ENCODE results near the gene MMP24. TPM values are rescaled to one million over a fixed set of nuclear protein-coding genes. Genes with fewer than 3 reads are reported as not detected.

Gene MMP24
- total RNA-seq, 2 experiments from 2014 or later: not detected

DNA sequence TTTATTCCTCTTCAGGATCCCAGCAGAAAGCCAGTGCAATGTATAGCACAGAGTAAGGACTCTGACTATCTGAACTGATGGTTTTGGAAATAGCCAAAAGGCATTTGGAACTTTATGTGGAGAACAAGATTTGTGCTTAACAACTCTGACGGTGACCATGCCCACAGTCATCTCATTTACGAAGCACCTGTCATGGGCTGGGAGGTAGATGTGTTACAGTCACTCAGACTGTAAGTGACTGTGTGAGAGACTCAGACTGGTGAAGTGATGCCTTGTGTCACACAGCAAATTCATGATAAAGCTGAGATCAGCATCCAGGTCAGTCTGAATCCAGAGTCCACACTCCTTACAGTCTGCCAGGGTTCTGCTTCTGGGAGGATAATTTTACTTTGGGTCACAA lies 89.6 kb downstream of the MMP24 start:
- Mint-ChIP-seq H3K9me3 (no peaks in the 10 kb centered on the region), H3K36me3 (ENCODE audit: low read depth) (peaks cover 18% of the 10 kb centered on the region), H3K4me1 (ENCODE audit: low read depth) (peaks cover 14% of the 10 kb centered on the region), H3K4me3 (no peak overlapping the region), H3K27me3 (no peaks in the 10 kb centered on the region), H3K27ac (no peak overlapping the region)
- TF ChIP-seq, protein P1, sequence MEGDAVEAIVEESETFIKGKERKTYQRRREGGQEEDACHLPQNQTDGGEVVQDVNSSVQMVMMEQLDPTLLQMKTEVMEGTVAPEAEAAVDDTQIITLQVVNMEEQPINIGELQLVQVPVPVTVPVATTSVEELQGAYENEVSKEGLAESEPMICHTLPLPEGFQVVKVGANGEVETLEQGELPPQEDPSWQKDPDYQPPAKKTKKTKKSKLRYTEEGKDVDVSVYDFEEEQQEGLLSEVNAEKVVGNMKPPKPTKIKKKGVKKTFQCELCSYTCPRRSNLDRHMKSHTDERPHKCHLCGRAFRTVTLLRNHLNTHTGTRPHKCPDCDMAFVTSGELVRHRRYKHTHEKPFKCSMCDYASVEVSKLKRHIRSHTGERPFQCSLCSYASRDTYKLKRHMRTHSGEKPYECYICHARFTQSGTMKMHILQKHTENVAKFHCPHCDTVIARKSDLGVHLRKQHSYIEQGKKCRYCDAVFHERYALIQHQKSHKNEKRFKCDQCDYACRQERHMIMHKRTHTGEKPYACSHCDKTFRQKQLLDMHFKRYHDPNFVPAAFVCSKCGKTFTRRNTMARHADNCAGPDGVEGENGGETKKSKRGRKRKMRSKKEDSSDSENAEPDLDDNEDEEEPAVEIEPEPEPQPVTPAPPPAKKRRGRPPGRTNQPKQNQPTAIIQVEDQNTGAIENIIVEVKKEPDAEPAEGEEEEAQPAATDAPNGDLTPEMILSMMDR (IDR thresholded peaks at IDR 0.05): no peak
- intact Hi-C loops (cut with DNase I, micrococcal nuclease): no loop called here
- no peak overlapping the region for H3K4me3 ChIP-seq (ENCODE audit: low read length)
- peaks cover 6% of the 10 kb centered on the region for H3K4me1 ChIP-seq (ENCODE audit: insufficient read depth, low read length)
- no peak overlapping the region for H3K27ac ChIP-seq (ENCODE audit: low read depth in 1 of 2, low read length in 2 of 2)
- DNase-seq (no peak), ATAC-seq (ENCODE audit: poor library complexity) (no peak)
- no peaks in the 10 kb centered on the region for H3K9me3 ChIP-seq (ENCODE audit: control insufficient read depth in 1 of 2, insufficient read depth in 1 of 2, low read length in 2 of 2)
- no peaks in the 10 kb centered on the region for H3K27me3 ChIP-seq (ENCODE audit: control insufficient read depth in 1 of 2, insufficient read depth in 2 of 2, low read length in 2 of 2)
- peaks cover 15% of the 10 kb centered on the region for H3K36me3 ChIP-seq (ENCODE audit: insufficient read depth, low read length)
- ChIA-PET CTCF (no interaction called here), POLR2A (no interaction called here)

DNA sequence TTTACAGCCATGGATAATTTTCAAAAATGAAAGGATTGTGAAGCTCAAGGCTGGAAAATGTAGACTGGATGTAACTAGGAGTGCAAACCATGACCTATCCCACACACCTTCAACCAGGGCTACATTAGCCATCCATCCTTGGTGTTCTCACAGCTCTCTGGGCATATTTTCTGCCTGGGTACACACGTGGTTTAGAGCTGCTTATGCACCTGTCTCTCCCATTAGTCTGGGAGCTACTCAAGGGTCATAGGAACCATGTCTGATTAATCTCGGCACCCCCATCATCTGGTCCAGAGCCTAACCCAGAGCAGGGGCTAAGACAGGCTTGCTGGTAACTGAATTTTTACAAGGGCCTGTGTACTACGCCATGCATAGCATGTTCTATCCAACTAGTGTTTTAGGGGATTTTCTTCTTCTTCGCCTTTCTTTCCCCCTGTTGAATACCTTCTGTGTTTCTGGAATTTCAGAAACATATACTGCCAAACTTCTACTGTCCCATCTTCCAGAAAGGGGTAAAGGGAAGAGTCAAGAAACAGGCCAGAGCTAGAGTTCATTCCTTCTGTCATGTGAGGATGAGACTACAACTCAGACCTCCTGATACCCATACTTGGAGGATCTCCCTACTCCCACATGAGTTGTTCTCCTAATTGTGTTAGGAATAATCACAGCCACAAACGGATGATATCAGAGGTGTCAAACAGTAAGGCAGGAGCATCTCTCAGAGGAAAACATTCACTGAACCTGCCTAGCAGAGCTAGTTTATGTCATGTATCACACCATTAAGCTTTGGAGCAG lies 91.1 kb downstream of the MMP24 start:
- Histone ChIP-seq H3K27me3 (ENCODE audit: control insufficient read depth in 1 of 2, insufficient read depth in 2 of 2, low read length in 2 of 2) (no peaks in the 10 kb centered on the region), H3K4me3 (ENCODE audit: low read length) (no peak overlapping the region), H3K4me1 (ENCODE audit: insufficient read depth, low read length) (peaks cover 6% of the 10 kb centered on the region), H3K36me3 (ENCODE audit: insufficient read depth, low read length) (peaks cover 9% of the 10 kb centered on the region), H3K9me3 (ENCODE audit: control insufficient read depth in 1 of 2, insufficient read depth in 1 of 2, low read length in 2 of 2) (no peaks in the 10 kb centered on the region), H3K27ac (ENCODE audit: low read depth in 1 of 2, low read length in 2 of 2) (no peak overlapping the region)
- Mint-ChIP-seq H3K4me3 (no peak overlapping the region), H3K27ac (no peak overlapping the region), H3K36me3 (ENCODE audit: low read depth) (peaks cover 11% of the 10 kb centered on the region), H3K27me3 (no peaks in the 10 kb centered on the region), H3K9me3 (no peaks in the 10 kb centered on the region), H3K4me1 (ENCODE audit: low read depth) (peaks cover 14% of the 10 kb centered on the region)
- intact Hi-C loops (cut with DNase I, micrococcal nuclease): no loop called here
- POLR2A ChIA-PET: no interaction called here
- no peak for ATAC-seq (ENCODE audit: poor library complexity)
- CTCF ChIA-PET: interaction anchor here (2.3 kb wide), 1 partner anchor 14 kb away, joined by 5 read pairs; no protein-coding TSS in a partner anchor
- no peak for DNase-seq
- TF ChIP-seq, protein P1 (IDR thresholded peaks at IDR 0.05): no peak

DNA sequence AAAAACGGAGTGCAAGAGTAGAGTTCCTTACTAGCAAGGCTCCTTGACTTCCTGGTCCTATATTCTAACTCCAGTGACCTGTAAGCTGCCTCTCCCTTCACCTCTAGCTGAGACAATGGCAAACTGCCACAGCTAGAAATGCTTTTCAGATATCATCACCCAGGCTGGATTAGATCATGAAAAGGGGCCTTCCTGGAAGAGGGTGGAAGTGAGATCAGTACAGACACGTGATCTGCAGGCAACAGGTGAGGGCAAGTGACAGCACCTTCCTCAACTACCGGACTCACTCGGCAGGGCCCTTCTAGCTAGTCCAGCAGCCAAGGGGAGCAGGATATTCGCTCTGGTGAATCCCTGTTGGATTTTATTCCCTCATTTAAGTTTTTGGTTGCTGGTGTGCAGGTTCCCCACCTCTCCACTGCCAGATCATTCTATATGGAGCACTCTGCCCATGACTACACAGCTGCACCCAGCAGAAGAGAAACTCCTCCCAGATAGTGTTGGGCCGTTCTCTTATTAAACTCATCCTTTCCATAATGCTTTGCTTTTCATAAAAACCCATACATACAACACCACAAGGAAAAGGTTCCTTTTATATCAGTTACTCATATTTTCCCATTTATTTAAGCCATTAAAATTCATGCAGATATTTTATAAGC lies 92.1 kb downstream of the MMP24 start:
- Histone ChIP-seq H3K27ac (ENCODE audit: low read depth in 1 of 2, low read length in 2 of 2) (no peak overlapping the region), H3K27me3 (ENCODE audit: control insufficient read depth in 1 of 2, insufficient read depth in 2 of 2, low read length in 2 of 2) (no peaks in the 10 kb centered on the region), H3K9me3 (ENCODE audit: control insufficient read depth in 1 of 2, insufficient read depth in 1 of 2, low read length in 2 of 2) (no peaks in the 10 kb centered on the region), H3K4me3 (ENCODE audit: low read length) (no peak overlapping the region), H3K36me3 (ENCODE audit: insufficient read depth, low read length) (peaks cover 9% of the 10 kb centered on the region), H3K4me1 (ENCODE audit: insufficient read depth, low read length) (peaks cover 6% of the 10 kb centered on the region)
- no peaks in the 10 kb centered on the region for H3K9me3 Mint-ChIP-seq
- H3K4me3 Mint-ChIP-seq: no peak overlapping the region
- H3K4me1 Mint-ChIP-seq (ENCODE audit: low read depth): peaks cover 14% of the 10 kb centered on the region
- H3K36me3 Mint-ChIP-seq (ENCODE audit: low read depth): peaks cover 8% of the 10 kb centered on the region
- DNase-seq (no peak), ATAC-seq (ENCODE audit: poor library complexity) (no peak)
- ChIA-PET CTCF (interaction anchor here (2.3 kb wide), 1 partner anchor 15 kb away, joined by 5 read pairs; no protein-coding TSS in a partner anchor), POLR2A (no interaction called here)
- intact Hi-C loops (cut with DNase I, micrococcal nuclease): no loop called here
- H3K27me3 Mint-ChIP-seq: no peaks in the 10 kb centered on the region
- H3K27ac Mint-ChIP-seq: no peak overlapping the region
- TF ChIP-seq, protein P1 (IDR thresholded peaks at IDR 0.05): no peak

Data from CD4-positive, alpha-beta T cell (primary cell).